CD14-positive monocyte (primary cell): Measurements from ENCODE around the gene FCRL3. TPM values are rescaled to one million over a fixed set of nuclear protein-coding genes. Genes with fewer than 3 reads are reported as not detected.

Source experiments
- DNase-seq, 3 donors: peaks; one replicate each; pipeline ENCODE4 v3.0.0-alpha.2; 2011 to 2022
- H2AFZ ChIP-seq: 2 replicates; pipeline ENCODE4 v1.6.0; 2012; ENCODE audit warnings: mild to moderate bottlenecking, low read depth, low read length, inconsistent platforms; ENCODE audit not compliant: insufficient read depth, poor library complexity, severe bottlenecking
- H3K27ac ChIP-seq, 2 donors: 1 replicate in 1 of 2; 2 replicates in 1 of 2; pipeline ENCODE4 v1.5.1; 2012 to 2013; ENCODE audit warnings: low read length in 2 of 2, control low read depth in 1 of 2, inconsistent platforms in 1 of 2, low read depth in 1 of 2, mild to moderate bottlenecking in 1 of 2
- H3K27me3 ChIP-seq, 2 donors: one replicate each; pipeline versions ENCODE4 v1.6.0 to v1.6.1; 2011 to 2013; ENCODE audit warnings: low read length in 2 of 2; ENCODE audit not compliant: control insufficient read depth in 2 of 2, insufficient read depth in 2 of 2
- H3K36me3 ChIP-seq, 2 donors: replicated peaks in 1 of 2; 1 replicate in 1 of 2; 2 replicates in 1 of 2; pipeline versions ENCODE4 v1.5.1 to v1.6.1; 2012 to 2013; ENCODE audit warnings: low read length in 2 of 2, control low read depth in 1 of 2, inconsistent platforms in 1 of 2, mild to moderate bottlenecking in 1 of 2; ENCODE audit not compliant: insufficient read depth in 2 of 2, control insufficient read depth in 1 of 2
- H3K4me1 ChIP-seq, 2 donors: 1 replicate in 1 of 2; 2 replicates in 1 of 2; pipeline versions ENCODE4 v1.5.1 to v1.6.1; 2012 to 2013; ENCODE audit warnings: low read length in 2 of 2, control low read depth in 1 of 2, inconsistent platforms in 1 of 2, mild to moderate bottlenecking in 1 of 2, moderate library complexity in 1 of 2; ENCODE audit not compliant: insufficient read depth in 2 of 2, control insufficient read depth in 1 of 2
- H3K4me2 ChIP-seq: replicated peaks from 2 replicates; pipeline ENCODE3; 2012; ENCODE audit warnings: low read length, moderate library complexity, mild to moderate bottlenecking; ENCODE audit not compliant: poor library complexity, severe bottlenecking; ENCODE audit errors: extremely low read depth
- H3K4me3 ChIP-seq, 3 experiments: fragments of 200-600 bp in 1 of 3; sonication (generic) in 1 of 3; replicated peaks in 1 of 3; 1 replicate in 2 of 3; 2 replicates in 1 of 3; pipeline ENCODE4 v1.5.1; 2011 to 2013; ENCODE audit warnings: low read length in 3 of 3, mild to moderate bottlenecking in 3 of 3, control low read depth in 2 of 3, low read depth in 2 of 3, inconsistent platforms in 1 of 3, moderate library complexity in 1 of 3
- H3K79me2 ChIP-seq: 2 replicates; pipeline ENCODE4 v1.6.0; 2012; ENCODE audit warnings: mild to moderate bottlenecking, control low read depth, inconsistent platforms, low read length, moderate library complexity; ENCODE audit not compliant: insufficient read depth
- H3K9ac ChIP-seq: 2 replicates; pipeline ENCODE4 v1.6.0; 2017; ENCODE audit warnings: low read length, mild to moderate bottlenecking; ENCODE audit not compliant: insufficient read depth, poor library complexity, severe bottlenecking
- H3K9me3 ChIP-seq, 2 donors: replicated peaks in 1 of 2; 1 replicate in 1 of 2; 2 replicates in 1 of 2; pipeline versions ENCODE4 v1.5.1 to v1.6.1; 2012 to 2013; ENCODE audit warnings: low read length in 2 of 2, control low read depth in 1 of 2; ENCODE audit not compliant: control insufficient read depth in 1 of 2, insufficient read depth in 1 of 2
- H4K20me1 ChIP-seq: 2 replicates; pipeline ENCODE4 v1.6.0; 2012; ENCODE audit warnings: mild to moderate bottlenecking, low read length, control low read depth, moderate library complexity; ENCODE audit not compliant: insufficient read depth
- H3K27ac Mint-ChIP-seq, 7 donors: one replicate each; pipeline ENCODE4 v1.8.0; 2020; ENCODE audit warnings: mild to moderate bottlenecking in 7 of 7, mixed read lengths in 7 of 7, moderate library complexity in 6 of 7, inconsistent platforms in 2 of 7
- H3K27me3 Mint-ChIP-seq, 3 donors: one replicate each; pipeline ENCODE4 v1.8.0; 2021 to 2022; ENCODE audit warnings: low read depth in 3 of 3, mild to moderate bottlenecking in 3 of 3, mixed read lengths in 3 of 3, moderate library complexity in 3 of 3, inconsistent platforms in 1 of 3
- H3K36me3 Mint-ChIP-seq, 2 donors: one replicate each; pipeline ENCODE4 v1.8.0; 2020; ENCODE audit warnings: mixed read lengths in 2 of 2, inconsistent platforms in 1 of 2, mild to moderate bottlenecking in 1 of 2
- H3K4me1 Mint-ChIP-seq: one replicate; pipeline ENCODE4 v1.8.0; 2020; ENCODE audit warnings: mild to moderate bottlenecking, mixed read lengths
- H3K4me3 Mint-ChIP-seq, 2 donors: one replicate each; pipeline ENCODE4 v1.8.0; 2020; ENCODE audit warnings: mild to moderate bottlenecking in 2 of 2, mixed read lengths in 2 of 2, moderate library complexity in 1 of 2
- H3K9me3 Mint-ChIP-seq, 7 donors: one replicate each; pipeline ENCODE4 v1.8.0; 2020 to 2022; ENCODE audit warnings: mixed read lengths in 7 of 7, mild to moderate bottlenecking in 6 of 7, moderate library complexity in 6 of 7, inconsistent platforms in 2 of 7
- WGBS: methylation state at CpG from one replicate; pipeline ENCODE4 v1.1.5; 2013; ENCODE audit warnings: missing lambda C conversion rate; ENCODE audit not compliant: insufficient coverage; 5-methylcytosine and 5-hydroxymethylcytosine counted together
- intact Hi-C, 2 donors: fragments of 100-400 bp; cut with micrococcal nuclease; formaldehyde crosslinking; loops; one replicate each; pipeline versions ENCODE4 v1.15.0 to v1.15.1; 2023
- polyA plus RNA-seq, 3 donors: library from polyadenylated mRNA; depleted of rRNA in 1 of 3; unstranded in 2 of 3; stranded (reverse) in 1 of 3; fragments of 300-500 nt in 2 of 3; fragments of >200 nt in 1 of 3; fragmentation: Illumina TruSeq in 2 of 3; gene quantifications; 1 replicate in 2 of 3; 2 replicates in 1 of 3; pipeline ENCODE4 v1.2.3, GENCODE V29; 2012 to 2021
- TF ChIP-seq, protein P1 (sequence below): fragments of 200-600 bp; IDR thresholded peaks from one replicate; pipeline ENCODE4 v1.8.0; 2022; ENCODE audit warnings: antibody characterized with exemption, mild to moderate bottlenecking

FCRL3 gene
- polyA plus RNA-seq, 3 donors, result 0.09 to 0.42 (median 0.32) TPM

GRCh38 chr1:157734321-157734720, 33.8 kb upstream of the FCRL3 start:
- Histone ChIP-seq H2AFZ (peak overlapping the region; percentile 68), H3K4me1 (peaks cover 14 to 18% of the 10 kb centered on the region in 2 donors), H3K9ac (no peak overlapping the region), H3K9me3 (no peaks in the 10 kb centered on the region), H3K4me3 (peak overlapping the region in 1 of 3 experiments; percentile 25), H3K4me2 (peak overlapping the region; percentile 39), H3K79me2 (no peaks in the 10 kb centered on the region), H3K27ac (peak overlapping the region in 1 of 2 donors; percentile 76), H3K36me3 (no peaks in the 10 kb centered on the region), H4K20me1 (no peaks in the 10 kb centered on the region), H3K27me3 (no peaks in the 10 kb centered on the region)
- H3K36me3 Mint-ChIP-seq, result no peaks in the 10 kb centered on the region
- TF ChIP-seq, protein P1, sequence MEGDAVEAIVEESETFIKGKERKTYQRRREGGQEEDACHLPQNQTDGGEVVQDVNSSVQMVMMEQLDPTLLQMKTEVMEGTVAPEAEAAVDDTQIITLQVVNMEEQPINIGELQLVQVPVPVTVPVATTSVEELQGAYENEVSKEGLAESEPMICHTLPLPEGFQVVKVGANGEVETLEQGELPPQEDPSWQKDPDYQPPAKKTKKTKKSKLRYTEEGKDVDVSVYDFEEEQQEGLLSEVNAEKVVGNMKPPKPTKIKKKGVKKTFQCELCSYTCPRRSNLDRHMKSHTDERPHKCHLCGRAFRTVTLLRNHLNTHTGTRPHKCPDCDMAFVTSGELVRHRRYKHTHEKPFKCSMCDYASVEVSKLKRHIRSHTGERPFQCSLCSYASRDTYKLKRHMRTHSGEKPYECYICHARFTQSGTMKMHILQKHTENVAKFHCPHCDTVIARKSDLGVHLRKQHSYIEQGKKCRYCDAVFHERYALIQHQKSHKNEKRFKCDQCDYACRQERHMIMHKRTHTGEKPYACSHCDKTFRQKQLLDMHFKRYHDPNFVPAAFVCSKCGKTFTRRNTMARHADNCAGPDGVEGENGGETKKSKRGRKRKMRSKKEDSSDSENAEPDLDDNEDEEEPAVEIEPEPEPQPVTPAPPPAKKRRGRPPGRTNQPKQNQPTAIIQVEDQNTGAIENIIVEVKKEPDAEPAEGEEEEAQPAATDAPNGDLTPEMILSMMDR, result no peak
- H3K4me1 Mint-ChIP-seq, result peaks cover 19% of the 10 kb centered on the region
- H3K27ac Mint-ChIP-seq, result peak overlapping the region in 6 of 7 donors; percentile 26 to 88 (median 80)
- H3K9me3 Mint-ChIP-seq, result peaks cover 0 to 3% (median 1%) of the 10 kb centered on the region in 7 donors
- H3K27me3 Mint-ChIP-seq, result peaks cover 0 to 2% (median 2%) of the 10 kb centered on the region in 3 donors
- DNase-seq, result peak; percentile 43 to 60 (median 56)
- intact Hi-C loops, result no loop called here
- WGBS, result no CpG with 5 or more reads among the region's 1 CpG
- peak overlapping the region in 1 of 2 donors; percentile 18 for H3K4me3 Mint-ChIP-seq

- DNase-seq, result no peak
- Histone ChIP-seq H3K9me3 (no peaks in the 10 kb centered on the region), H3K4me2 (no peak overlapping the region), H3K9ac (no peak overlapping the region), H2AFZ (no peak overlapping the region), H3K36me3 (no peaks in the 10 kb centered on the region), H4K20me1 (no peaks in the 10 kb centered on the region), H3K79me2 (no peaks in the 10 kb centered on the region), H3K27me3 (no peaks in the 10 kb centered on the region), H3K4me1 (peaks cover 14 to 18% of the 10 kb centered on the region in 2 donors), H3K27ac (no peak overlapping the region), H3K4me3 (no peak overlapping the region)
- Mint-ChIP-seq H3K27me3 (peaks cover 0 to 4% (median 4%) of the 10 kb centered on the region in 3 donors), H3K4me1 (peaks cover 19% of the 10 kb centered on the region), H3K9me3 (peaks cover 0 to 2% (median 1%) of the 10 kb centered on the region in 7 donors), H3K27ac (no peak overlapping the region), H3K4me3 (no peak overlapping the region), H3K36me3 (no peaks in the 10 kb centered on the region)
- TF ChIP-seq, protein P1, result no peak
- no CpG with 5 or more reads among the region's 3 CpGs for WGBS
- intact Hi-C loops, result no loop called here
Observed at GRCh38 chr1:157732755-157733154, 32.2 kb upstream of the FCRL3 start.
